WTC11 (cell line): ENCODE measurements around the gene HOXA1. TPM values are rescaled to one million over a fixed set of nuclear protein-coding genes. Genes with fewer than 3 reads are reported as not detected.

Experiments used
- ATAC-seq: fragments of 200-7000 bp; cut with Tn5 transposase; 2 replicates; pipeline ENCODE4 v1.10.0; 2021; ENCODE audit warnings: mild to moderate bottlenecking, moderate library complexity
- CTCF ChIA-PET: fragments of 300-600 bp; sonication (Branson Sonifier 250); formaldehyde crosslinking; loops from one replicate; lab custom pipeline; 2021; ENCODE audit warnings: antibody characterized with exemption; lab: Charles Lee
- POLR2A ChIA-PET: fragments of 350-600 bp; sonication (Branson Sonifier 250); formaldehyde crosslinking; loops from one replicate; lab custom pipeline; 2021; ENCODE audit warnings: antibody characterized with exemption; lab: Charles Lee
- DNase-seq: peaks from one replicate; pipeline ENCODE4 v3.0.0; 2021; ENCODE audit warnings: low spot score
- H3K27ac Mint-ChIP-seq: 2 replicates; pipeline ENCODE4 v1.8.0; 2021; ENCODE audit warnings: mixed read lengths
- H3K27me3 Mint-ChIP-seq: 2 replicates; pipeline ENCODE4 v1.8.0; 2021; ENCODE audit warnings: low read depth, mild to moderate bottlenecking, moderate library complexity, mixed read lengths
- H3K36me3 Mint-ChIP-seq: 2 replicates; pipeline ENCODE4 v1.8.0; 2021; ENCODE audit warnings: mixed read lengths
- H3K4me1 Mint-ChIP-seq: 2 replicates; pipeline ENCODE4 v1.8.0; 2022; ENCODE audit warnings: mixed read lengths
- H3K4me3 Mint-ChIP-seq: 2 replicates; pipeline ENCODE4 v1.8.0; 2021; ENCODE audit warnings: mild to moderate bottlenecking, moderate library complexity, mixed read lengths
- H3K9me3 Mint-ChIP-seq: 2 replicates; pipeline ENCODE4 v1.8.0; 2021; ENCODE audit warnings: mixed read lengths
- ATF2 ChIP-seq: sonication (generic); formaldehyde crosslinking; IDR thresholded peaks from 2 replicates; pipeline ENCODE4 v1.8.1; 2022; ENCODE audit warnings: low read depth, missing genetic modification reagents, borderline replicate concordance
- ATF3 ChIP-seq: sonication (generic); formaldehyde crosslinking; conservative IDR thresholded peaks from 2 replicates; pipeline ENCODE4 v1.8.1; 2022; ENCODE audit warnings: mild to moderate bottlenecking, missing genetic modification reagents
- ATF6 ChIP-seq: sonication (generic); formaldehyde crosslinking; IDR thresholded peaks from 2 replicates; pipeline ENCODE4 v1.8.1; 2023; ENCODE audit warnings: mild to moderate bottlenecking, missing genetic modification reagents
- CBFB ChIP-seq: sonication (generic); formaldehyde crosslinking; IDR thresholded peaks from 2 replicates; pipeline ENCODE4 v1.8.1; 2022; ENCODE audit warnings: mild to moderate bottlenecking, low read depth, missing genetic modification reagents
- EMX1 ChIP-seq: fragments of 250-450 bp; sonication (Bioruptor Pico); IDR thresholded peaks from 2 replicates; pipeline ENCODE4 v1.8.0; 2021; ENCODE audit warnings: mild to moderate bottlenecking
- FOXK1 ChIP-seq: sonication (generic); formaldehyde crosslinking; IDR thresholded peaks from 2 replicates; pipeline ENCODE4 v1.8.0; 2022; ENCODE audit warnings: mild to moderate bottlenecking, moderate library complexity, missing genetic modification reagents
- FOXP4 ChIP-seq: sonication (generic); formaldehyde crosslinking; IDR thresholded peaks from 2 replicates; pipeline ENCODE4 v1.8.0; 2022; ENCODE audit warnings: mild to moderate bottlenecking, missing genetic modification reagents
- GABPB1 ChIP-seq: sonication (generic); formaldehyde crosslinking; IDR thresholded peaks from 2 replicates; pipeline ENCODE4 v1.8.1; 2023; ENCODE audit warnings: mild to moderate bottlenecking, missing genetic modification reagents
- JAZF1 ChIP-seq: fragments of 250-450 bp; sonication (Bioruptor Pico); IDR thresholded peaks from 2 replicates; pipeline ENCODE4 v1.9.0; 2021; ENCODE audit warnings: moderate library complexity, mild to moderate bottlenecking, inconsistent platforms
- PREB ChIP-seq: sonication (generic); formaldehyde crosslinking; IDR thresholded peaks from 2 replicates; pipeline ENCODE4 v1.8.1; 2022; ENCODE audit warnings: mild to moderate bottlenecking, missing genetic modification reagents, moderate library complexity, borderline replicate concordance
- SMAD3 ChIP-seq: sonication (generic); formaldehyde crosslinking; IDR thresholded peaks from 2 replicates; pipeline ENCODE4 v1.8.0; 2022; ENCODE audit warnings: missing genetic modification reagents, mild to moderate bottlenecking, borderline replicate concordance
- SMAD4 ChIP-seq: sonication (generic); formaldehyde crosslinking; IDR thresholded peaks from 2 replicates; pipeline ENCODE4 v1.8.0; 2022; ENCODE audit warnings: mild to moderate bottlenecking, missing genetic modification reagents
- TCF7 ChIP-seq: sonication (generic); formaldehyde crosslinking; IDR thresholded peaks from 2 replicates; pipeline ENCODE4 v1.8.0; 2022; ENCODE audit warnings: mild to moderate bottlenecking, low read depth, missing genetic modification reagents, moderate library complexity
- TP53 ChIP-seq: sonication (generic); formaldehyde crosslinking; IDR thresholded peaks from 2 replicates; pipeline ENCODE4 v1.8.1; 2023; ENCODE audit warnings: mild to moderate bottlenecking, missing genetic modification reagents
- ZNF121 ChIP-seq: sonication (generic); formaldehyde crosslinking; IDR thresholded peaks from 2 replicates; pipeline ENCODE4 v1.8.0; 2023; ENCODE audit warnings: missing genetic modification reagents
- ZNF425 ChIP-seq: fragments of 250-450 bp; sonication (Bioruptor Pico); conservative IDR thresholded peaks from 2 replicates; pipeline ENCODE4 v1.9.0; 2021; ENCODE audit warnings: mild to moderate bottlenecking
- total RNA-seq: library from RNA; stranded (reverse); gene quantifications from 3 replicates; pipeline ENCODE4 v1.2.3, GENCODE V29; 2021

Gene HOXA1
- total RNA-seq, 1 experiment from 2014 or later: not detected

GRCh38 chr7:27051451-27051850 is 44.3 kb downstream of the HOXA1 start:
- H3K4me1 Mint-ChIP-seq: peaks cover 8% of the 10 kb centered on the region
- no peaks in the 10 kb centered on the region for H3K36me3 Mint-ChIP-seq
- no peaks in the 10 kb centered on the region for H3K27me3 Mint-ChIP-seq
- no peak for ATAC-seq
- no peak overlapping the region for H3K4me3 Mint-ChIP-seq
- TF ChIP-seq PREB (CRISPR knock-in tag) (no peak), SMAD3 (CRISPR knock-in tag) (no peak), FOXK1 (CRISPR knock-in tag) (no peak), TCF7 (CRISPR knock-in tag) (no peak), ATF2 (CRISPR knock-in tag) (no peak), CBFB (CRISPR knock-in tag) (no peak), FOXP4 (CRISPR knock-in tag) (no peak), TP53 (no peak)
- TF ChIP-seq, all 79 proteins: peak for 0
- Mint-ChIP-seq H3K27ac (no peak overlapping the region), H3K9me3 (no peaks in the 10 kb centered on the region; the same call in 1 of the 2 replicates)
- DNase-seq: no peak
- POLR2A ChIA-PET: no interaction called here
- CTCF ChIA-PET: no interaction called here

- peak; percentile 99 for ATAC-seq
Observed at GRCh38 chr7:27048438-27048837, 47.4 kb downstream of the HOXA1 start.

More at GRCh38 chr7:27048438-27048837, 47.4 kb downstream of the HOXA1 start:
- Mint-ChIP-seq H3K9me3 (peaks cover 4% of the 10 kb centered on the region), H3K36me3 (peaks cover 4% of the 10 kb centered on the region), H3K27ac (no peak overlapping the region), H3K4me1 (peaks cover 7% of the 10 kb centered on the region), H3K27me3 (peaks cover 3% of the 10 kb centered on the region), H3K4me3 (no peak overlapping the region)
- no peak for TF ChIP-seq GABPB1 (CRISPR knock-in tag)
- no peak for TF ChIP-seq SMAD3 (CRISPR knock-in tag)
- no peak for TF ChIP-seq ATF6 (CRISPR knock-in tag)
- no peak for TF ChIP-seq ZNF425
- TF ChIP-seq EMX1 (CRISPR knock-in tag): no peak
- no peak for TF ChIP-seq JAZF1 (CRISPR knock-in tag)
- TF ChIP-seq SMAD4: no peak
- TF ChIP-seq ZNF121 (CRISPR knock-in tag): no peak
- TF ChIP-seq ATF3 (CRISPR knock-in tag): no peak
- no peak for TF ChIP-seq TP53
- CTCF ChIA-PET: interaction anchor here (0.5 to 0.6 kb wide), 2 partner anchors 57 to 827 kb away, joined by 3 read pairs; no protein-coding TSS in a partner anchor
- POLR2A ChIA-PET: no interaction called here
- peak; percentile 48 for DNase-seq
